Measurements from ENCODE around the gene LIPK. TPM values are rescaled to one million over a fixed set of nuclear protein-coding genes. Genes with fewer than 3 reads are reported as not detected.

The LIPK gene
- total and polyA plus RNA-seq, 2 of the 13 experiments (the other 11 are each of a cell fraction or from before 2014, with no cell fraction given): not detected

DNA sequence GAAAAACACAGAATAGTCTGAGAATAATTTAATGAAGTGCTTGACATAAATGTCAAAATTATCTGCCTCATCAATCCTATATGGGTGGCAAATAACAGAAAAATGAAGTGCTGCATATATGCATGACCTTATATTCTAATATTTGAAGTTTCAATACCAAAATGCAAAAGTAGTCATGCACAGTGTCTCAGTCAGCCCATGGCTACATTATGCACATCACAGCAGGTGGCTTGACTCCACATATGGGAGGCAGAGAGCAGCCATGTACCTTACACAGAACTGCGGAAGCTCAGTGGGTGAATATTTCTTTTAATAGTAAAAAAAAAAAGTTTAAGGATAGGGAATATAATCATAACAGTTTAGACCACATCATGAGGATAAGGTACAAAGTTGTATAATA lies 36.4 kb downstream of the LIPK start:
- Histone ChIP-seq H3K4me2 (ENCODE audit: low read depth, low read length) (no peak overlapping the region), H4K20me1 (ENCODE audit: insufficient read depth, low read length) (no peaks in the 10 kb centered on the region), H3K79me2 (ENCODE audit: insufficient read depth, low read length) (no peaks in the 10 kb centered on the region), H3K36me3 (replicated peaks in 1 of 2; ENCODE audit: control insufficient read depth in 1 of 2, insufficient read depth in 2 of 2, low read length in 2 of 2) (no peaks in the 10 kb centered on the region), H3K9me3 (ENCODE audit: low read length) (no peaks in the 10 kb centered on the region), H3K27me3 (ENCODE audit: control insufficient read depth in 1 of 2, insufficient read depth in 2 of 2, low read length in 2 of 2) (no peaks in the 10 kb centered on the region), H3K4me1 (ENCODE audit: insufficient read depth, low read length) (no peaks in the 10 kb centered on the region), H3K4me3 (replicated peaks in 1 of 3; ENCODE audit: insufficient read depth in 1 of 3, low read depth in 2 of 3, low read length in 3 of 3) (no peak overlapping the region), H3K9ac (ENCODE audit: insufficient read depth, low read depth, low read length) (no peak overlapping the region), H2AFZ (ENCODE audit: low read length) (no peak overlapping the region), H3K27ac (ENCODE audit: extremely low read length, insufficient read depth, low read length) (no peak overlapping the region)
- WGBS (ENCODE audit: low lambda C conversion rate): 50% methylated on average over 1 of the region's 1 CpG
- intact Hi-C loops (cut with micrococcal nuclease; ENCODE audit: unreplicated experiment) (no loop called here), in situ Hi-C loops (cut with HindIII; ENCODE audit: extremely low pct_ligation_motif_present, low pct_unique_long_range_greater_than_20kb) (no loop called here)
- ChIA-PET CTCF (ENCODE audit: low intra/inter-chr PET ratio, low total read pairs) (no interaction called here), POLR2A (no interaction called here)
- no TSS peak for BruUV-seq (replicated peaks)
- FAIRE-seq: no peak
- TF ChIP-seq DR1 (CRISPR knock-in tag; IDR thresholded peaks at IDR 0.05) (no peak), ZNF235 (CRISPR knock-in tag; IDR thresholded peaks at IDR 0.05; ENCODE audit: borderline replicate concordance) (no peak), ZNF205 (CRISPR knock-in tag; IDR thresholded peaks at IDR 0.05) (no peak), ZNF142 (CRISPR knock-in tag; IDR thresholded peaks at IDR 0.05) (no peak), RBM22 (optimal IDR thresholded peaks at IDR 0.05; ENCODE audit: low read length) (no peak), KLF16 (CRISPR knock-in tag; IDR thresholded peaks at IDR 0.05) (no peak), ZNF562 (CRISPR knock-in tag; IDR thresholded peaks at IDR 0.05; ENCODE audit: borderline replicate concordance) (no peak), ZNF101 (CRISPR knock-in tag; IDR thresholded peaks at IDR 0.05; ENCODE audit: borderline replicate concordance, low read depth) (no peak), NFIB (CRISPR knock-in tag; IDR thresholded peaks at IDR 0.05; ENCODE audit: borderline replicate concordance) (no peak), TEAD3 (CRISPR knock-in tag; optimal IDR thresholded peaks at IDR 0.05; ENCODE audit: borderline replicate concordance) (no peak), KDM4B (CRISPR knock-in tag; IDR thresholded peaks at IDR 0.05) (no peak)
- TF ChIP-seq, protein P1, sequence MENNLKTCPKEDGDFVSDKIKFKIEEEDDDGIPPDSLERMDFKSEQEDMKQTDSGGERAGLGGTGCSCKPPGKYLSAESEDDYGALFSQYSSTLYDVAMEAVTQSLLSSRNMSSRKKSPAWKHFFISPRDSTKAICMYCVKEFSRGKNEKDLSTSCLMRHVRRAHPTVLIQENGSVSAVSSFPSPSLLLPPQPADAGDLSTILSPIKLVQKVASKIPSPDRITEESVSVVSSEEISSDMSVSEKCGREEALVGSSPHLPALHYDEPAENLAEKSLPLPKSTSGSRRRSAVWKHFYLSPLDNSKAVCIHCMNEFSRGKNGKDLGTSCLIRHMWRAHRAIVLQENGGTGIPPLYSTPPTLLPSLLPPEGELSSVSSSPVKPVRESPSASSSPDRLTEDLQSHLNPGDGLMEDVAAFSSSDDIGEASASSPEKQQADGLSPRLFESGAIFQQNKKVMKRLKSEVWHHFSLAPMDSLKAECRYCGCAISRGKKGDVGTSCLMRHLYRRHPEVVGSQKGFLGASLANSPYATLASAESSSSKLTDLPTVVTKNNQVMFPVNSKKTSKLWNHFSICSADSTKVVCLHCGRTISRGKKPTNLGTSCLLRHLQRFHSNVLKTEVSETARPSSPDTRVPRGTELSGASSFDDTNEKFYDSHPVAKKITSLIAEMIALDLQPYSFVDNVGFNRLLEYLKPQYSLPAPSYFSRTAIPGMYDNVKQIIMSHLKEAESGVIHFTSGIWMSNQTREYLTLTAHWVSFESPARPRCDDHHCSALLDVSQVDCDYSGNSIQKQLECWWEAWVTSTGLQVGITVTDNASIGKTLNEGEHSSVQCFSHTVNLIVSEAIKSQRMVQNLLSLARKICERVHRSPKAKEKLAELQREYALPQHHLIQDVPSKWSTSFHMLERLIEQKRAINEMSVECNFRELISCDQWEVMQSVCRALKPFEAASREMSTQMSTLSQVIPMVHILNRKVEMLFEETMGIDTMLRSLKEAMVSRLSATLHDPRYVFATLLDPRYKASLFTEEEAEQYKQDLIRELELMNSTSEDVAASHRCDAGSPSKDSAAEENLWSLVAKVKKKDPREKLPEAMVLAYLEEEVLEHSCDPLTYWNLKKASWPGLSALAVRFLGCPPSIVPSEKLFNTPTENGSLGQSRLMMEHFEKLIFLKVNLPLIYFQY (CRISPR knock-in tag; IDR thresholded peaks at IDR 0.05; ENCODE audit: borderline replicate concordance): no peak
- DNase-seq (ENCODE audit: low spot score): no peak
- ATAC-seq: no peak

Data from HepG2 (cell line).